Measurements from ENCODE around the gene PTPRU.

Gene PTPRU

GRCh38 chr1:29286194-29286767 is 50.0 kb downstream of the PTPRU start:
- Histone ChIP-seq H3K27me3 (replicated peaks; ENCODE audit: insufficient read depth, low read length) (peaks cover 65% of the 10 kb centered on the region), H2AFZ (ENCODE audit: low read length) (no peak overlapping the region), H3K9me2 (replicated peaks; ENCODE audit: insufficient read depth, low read length) (no peaks in the 10 kb centered on the region), H3K36me3 (replicated peaks; ENCODE audit: insufficient read depth, low read length) (no peaks in the 10 kb centered on the region), H3K4me2 (ENCODE audit: low read depth, low read length) (no peak overlapping the region), H3K27ac (ENCODE audit: low read length) (no peak overlapping the region), H3K9me3 (replicated peaks; ENCODE audit: insufficient read depth, low read length) (no peaks in the 10 kb centered on the region), H3F3A (ENCODE audit: insufficient read depth, low read length) (no peaks in the 10 kb centered on the region), H4K20me1 (ENCODE audit: insufficient read depth, low read length) (no peaks in the 10 kb centered on the region), H3K4me1 (ENCODE audit: low read length) (no peaks in the 10 kb centered on the region), H3K9ac (ENCODE audit: low read length) (no peak overlapping the region), H3K4me3 (ENCODE audit: low read length) (no peak overlapping the region), H3K79me2 (ENCODE audit: low read length) (no peaks in the 10 kb centered on the region)
- DNase-seq, result no peak
- TF ChIP-seq EZH2phosphoT487 (IDR thresholded peaks at IDR 0.05; ENCODE audit: low read length) (no peak), CTCF (IDR thresholded peaks at IDR 0.05; ENCODE audit: low read length) (no peak), EZH2 (optimal IDR thresholded peaks at IDR 0.05; ENCODE audit: low read depth, low read length) (no peak)

GRCh38 chr1:29289493-29289892 is 53.2 kb downstream of the PTPRU start:
- peaks cover 71% of the 10 kb centered on the region for H3K27me3 ChIP-seq (replicated peaks; ENCODE audit: insufficient read depth, low read length)

GRCh38 chr1:29290414-29290985 is 54.2 kb downstream of the PTPRU start:
- Histone ChIP-seq H3K4me3 (ENCODE audit: low read length) (no peak overlapping the region), H3K79me2 (ENCODE audit: low read length) (no peaks in the 10 kb centered on the region), H3F3A (ENCODE audit: insufficient read depth, low read length) (no peaks in the 10 kb centered on the region), H3K9me3 (replicated peaks; ENCODE audit: insufficient read depth, low read length) (no peaks in the 10 kb centered on the region), H3K9me2 (replicated peaks; ENCODE audit: insufficient read depth, low read length) (no peaks in the 10 kb centered on the region), H3K27me3 (replicated peaks; ENCODE audit: insufficient read depth, low read length) (peaks cover 81% of the 10 kb centered on the region), H3K9ac (ENCODE audit: low read length) (no peak overlapping the region), H3K4me1 (ENCODE audit: low read length) (no peaks in the 10 kb centered on the region), H2AFZ (ENCODE audit: low read length) (no peak overlapping the region), H3K27ac (ENCODE audit: low read length) (no peak overlapping the region), H4K20me1 (ENCODE audit: insufficient read depth, low read length) (no peaks in the 10 kb centered on the region), H3K36me3 (replicated peaks; ENCODE audit: insufficient read depth, low read length) (no peaks in the 10 kb centered on the region), H3K4me2 (ENCODE audit: low read depth, low read length) (no peak overlapping the region)
- TF ChIP-seq EZH2phosphoT487 (IDR thresholded peaks at IDR 0.05; ENCODE audit: low read length) (no peak), CTCF (IDR thresholded peaks at IDR 0.05; ENCODE audit: low read length) (no peak), EZH2 (optimal IDR thresholded peaks at IDR 0.05; ENCODE audit: low read depth, low read length) (no peak)
- DNase-seq, result no peak

More at GRCh38 chr1:29289493-29289892, 53.2 kb downstream of the PTPRU start:
- H3K4me2 ChIP-seq (ENCODE audit: low read depth, low read length), result no peak overlapping the region
- no peak for TF ChIP-seq CTCF (IDR thresholded peaks at IDR 0.05; ENCODE audit: low read length)
- TF ChIP-seq EZH2phosphoT487 (IDR thresholded peaks at IDR 0.05; ENCODE audit: low read length), result no peak
- no peak for TF ChIP-seq EZH2 (optimal IDR thresholded peaks at IDR 0.05; ENCODE audit: low read depth, low read length)
- H3K36me3 ChIP-seq (replicated peaks; ENCODE audit: insufficient read depth, low read length), result no peaks in the 10 kb centered on the region
- no peak overlapping the region for H3K9ac ChIP-seq (ENCODE audit: low read length)
- no peaks in the 10 kb centered on the region for H4K20me1 ChIP-seq (ENCODE audit: insufficient read depth, low read length)
- no peak for DNase-seq
- no peaks in the 10 kb centered on the region for H3K4me1 ChIP-seq (ENCODE audit: low read length)
- H3K79me2 ChIP-seq (ENCODE audit: low read length), result no peaks in the 10 kb centered on the region
- no peaks in the 10 kb centered on the region for H3K9me3 ChIP-seq (replicated peaks; ENCODE audit: insufficient read depth, low read length)
- no peaks in the 10 kb centered on the region for H3F3A ChIP-seq (ENCODE audit: insufficient read depth, low read length)
- H3K27ac ChIP-seq (ENCODE audit: low read length), result no peak overlapping the region
- H3K9me2 ChIP-seq (replicated peaks; ENCODE audit: insufficient read depth, low read length), result no peaks in the 10 kb centered on the region
- no peak overlapping the region for H3K4me3 ChIP-seq (ENCODE audit: low read length)
- H2AFZ ChIP-seq (ENCODE audit: low read length), result no peak overlapping the region
